Right renal cortex interstitium (tissue), 3 donors: ENCODE results near the gene GALNT4. TPM values are rescaled to one million over a fixed set of nuclear protein-coding genes. Genes with fewer than 3 reads are reported as not detected.

ENCODE experiments used
- DNase-seq, 3 donors: peaks; one replicate each; pipeline ENCODE4 v3.0.0-alpha.2; 2013; ENCODE audit warnings: low read depth in 3 of 3, low spot score in 2 of 3
- polyA plus RNA-seq, 3 donors: library from polyadenylated mRNA; unstranded; fragments of 120-200 nt; gene quantifications; one replicate each; pipeline ENCODE4 v1.2.1, GENCODE V29; 2013; ENCODE audit not compliant: insufficient read length in 3 of 3

The GALNT4 gene
- polyA plus RNA-seq, 3 donors = 8.6 to 10.0 (median 9.9) TPM

- no peak for DNase-seq
Measured at GRCh38 chr12:89538897-89539296, 14.3 kb upstream of the GALNT4 start.

GRCh38 chr12:89537389-89537788 lies 12.8 kb upstream of the GALNT4 start:
- no peak for DNase-seq

GRCh38 chr12:89529738-89530137 lies 5.1 kb upstream of the GALNT4 start:
- DNase-seq = no peak

- no peak for DNase-seq
Measured at GRCh38 chr12:89528434-89528833, 3.8 kb upstream of the GALNT4 start.

- peak in 2 of 3 donors; percentile 53 to 61 for DNase-seq
Measured at GRCh38 chr12:89525824-89526770, 1.5 kb upstream of the GALNT4 start, which contains the start of gene POC1B. Gene POC1B (minus strand): TSS chr12:89526047. CDS start chr12:89525895, 152 bp downstream.

- DNase-seq = no peak
Measured at GRCh38 chr12:89525305-89525823, 768 bp upstream of the GALNT4 start.

- no peak for DNase-seq
Measured at GRCh38 chr12:89523843-89524540, 604 bp downstream of the GALNT4 start.

- no peak for DNase-seq
Measured at GRCh38 chr12:89523393-89523792, 1.2 kb downstream of the GALNT4 start.

GRCh38 chr12:89521364-89522223 lies 3.0 kb downstream of the GALNT4 start:
- no peak for DNase-seq

- no peak for DNase-seq
Measured at GRCh38 chr12:89517720-89518119, 6.9 kb downstream of the GALNT4 start.

GRCh38 chr12:89516633-89517032 lies 8.0 kb downstream of the GALNT4 start:
- DNase-seq = no peak

- DNase-seq = no peak
Measured at GRCh38 chr12:89514751-89515150, 9.8 kb downstream of the GALNT4 start.

- no peak for DNase-seq
Measured at GRCh38 chr12:89513544-89513943, 11.1 kb downstream of the GALNT4 start.

GRCh38 chr12:89507015-89507824 lies 17.4 kb downstream of the GALNT4 start:
- DNase-seq = no peak

GRCh38 chr12:89506050-89506449 lies 18.5 kb downstream of the GALNT4 start:
- no peak for DNase-seq

GRCh38 chr12:89504560-89505346 lies 19.8 kb downstream of the GALNT4 start:
- no peak for DNase-seq

GRCh38 chr12:89501793-89502192 lies 22.8 kb downstream of the GALNT4 start:
- no peak for DNase-seq

- no peak for DNase-seq
Measured at GRCh38 chr12:89499857-89500256, 24.7 kb downstream of the GALNT4 start.

- no peak for DNase-seq
Measured at GRCh38 chr12:89497467-89497866, 27.1 kb downstream of the GALNT4 start.
